Measurements from ENCODE around the gene ZBTB4. TPM values are rescaled to one million over a fixed set of nuclear protein-coding genes. Genes with fewer than 3 reads are reported as not detected.
A peak's percentile ranks its signal among the peaks of the same experiment; 100 is the strongest.

Gene ZBTB4
- total RNA-seq, 6 experiments from 2014 or later, result 62.7 to 75.9 (median 68.6) TPM

DNA sequence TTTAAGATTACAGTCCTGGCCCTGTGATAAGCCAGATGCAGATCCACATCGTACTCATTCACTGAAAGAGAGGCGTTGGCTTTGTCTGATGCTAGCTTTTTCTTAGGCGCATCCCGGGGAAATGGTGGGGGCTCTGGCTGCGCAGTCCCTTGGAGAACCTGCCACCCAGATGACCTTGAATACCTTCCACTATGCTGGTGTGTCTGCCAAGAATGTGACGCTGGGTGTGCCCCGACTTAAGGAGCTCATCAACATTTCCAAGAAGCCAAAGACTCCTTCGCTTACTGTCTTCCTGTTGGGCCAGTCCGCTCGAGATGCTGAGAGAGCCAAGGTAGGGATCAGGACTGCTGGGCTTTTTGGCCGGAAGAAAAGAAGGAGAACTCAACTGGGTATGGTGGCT, 28.7 kb upstream of the ZBTB4 start:
- Mint-ChIP-seq H3K27me3 (ENCODE audit: insufficient read depth) (peaks cover 13% of the 10 kb centered on the region), H3K27ac (no peak overlapping the region), H3K4me3 (no peak overlapping the region), H3K4me1 (ENCODE audit: low read depth) (no peaks in the 10 kb centered on the region), H3K9me3 (no peaks in the 10 kb centered on the region), H3K36me3 (ENCODE audit: low read depth) (peaks cover 42% of the 10 kb centered on the region)
- DNase-seq, result no peak
- TF ChIP-seq, protein P1, sequence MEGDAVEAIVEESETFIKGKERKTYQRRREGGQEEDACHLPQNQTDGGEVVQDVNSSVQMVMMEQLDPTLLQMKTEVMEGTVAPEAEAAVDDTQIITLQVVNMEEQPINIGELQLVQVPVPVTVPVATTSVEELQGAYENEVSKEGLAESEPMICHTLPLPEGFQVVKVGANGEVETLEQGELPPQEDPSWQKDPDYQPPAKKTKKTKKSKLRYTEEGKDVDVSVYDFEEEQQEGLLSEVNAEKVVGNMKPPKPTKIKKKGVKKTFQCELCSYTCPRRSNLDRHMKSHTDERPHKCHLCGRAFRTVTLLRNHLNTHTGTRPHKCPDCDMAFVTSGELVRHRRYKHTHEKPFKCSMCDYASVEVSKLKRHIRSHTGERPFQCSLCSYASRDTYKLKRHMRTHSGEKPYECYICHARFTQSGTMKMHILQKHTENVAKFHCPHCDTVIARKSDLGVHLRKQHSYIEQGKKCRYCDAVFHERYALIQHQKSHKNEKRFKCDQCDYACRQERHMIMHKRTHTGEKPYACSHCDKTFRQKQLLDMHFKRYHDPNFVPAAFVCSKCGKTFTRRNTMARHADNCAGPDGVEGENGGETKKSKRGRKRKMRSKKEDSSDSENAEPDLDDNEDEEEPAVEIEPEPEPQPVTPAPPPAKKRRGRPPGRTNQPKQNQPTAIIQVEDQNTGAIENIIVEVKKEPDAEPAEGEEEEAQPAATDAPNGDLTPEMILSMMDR (IDR thresholded peaks at IDR 0.05), result no peak

GRCh38 chr17:7503521-7503920, 24.1 kb upstream of the ZBTB4 start:
- H3K36me3 Mint-ChIP-seq (ENCODE audit: low read depth), result peaks cover 50% of the 10 kb centered on the region
- TF ChIP-seq, protein P1 (IDR thresholded peaks at IDR 0.05), result no peak
- H3K27me3 Mint-ChIP-seq (ENCODE audit: insufficient read depth), result peaks cover 4% of the 10 kb centered on the region
- no peak overlapping the region for H3K27ac Mint-ChIP-seq
- no peaks in the 10 kb centered on the region for H3K4me1 Mint-ChIP-seq (ENCODE audit: low read depth)
- H3K9me3 Mint-ChIP-seq, result no peaks in the 10 kb centered on the region
- DNase-seq, result no peak
- no peak overlapping the region for H3K4me3 Mint-ChIP-seq

- Mint-ChIP-seq H3K9me3 (no peaks in the 10 kb centered on the region), H3K36me3 (ENCODE audit: low read depth) (peaks cover 45% of the 10 kb centered on the region), H3K27me3 (ENCODE audit: insufficient read depth) (no peaks in the 10 kb centered on the region; the same call in none of the 2 replicates), H3K27ac (no peak overlapping the region), H3K4me3 (no peak overlapping the region), H3K4me1 (ENCODE audit: low read depth) (no peaks in the 10 kb centered on the region)
- TF ChIP-seq, protein P1 (IDR thresholded peaks at IDR 0.05), result peak; percentile 41; the same call in 1 of the 2 replicates
- no peak for DNase-seq
These were observed 23.6 kb upstream of the ZBTB4 start for GRCh38 chr17:7502987-7503386.

DNA sequence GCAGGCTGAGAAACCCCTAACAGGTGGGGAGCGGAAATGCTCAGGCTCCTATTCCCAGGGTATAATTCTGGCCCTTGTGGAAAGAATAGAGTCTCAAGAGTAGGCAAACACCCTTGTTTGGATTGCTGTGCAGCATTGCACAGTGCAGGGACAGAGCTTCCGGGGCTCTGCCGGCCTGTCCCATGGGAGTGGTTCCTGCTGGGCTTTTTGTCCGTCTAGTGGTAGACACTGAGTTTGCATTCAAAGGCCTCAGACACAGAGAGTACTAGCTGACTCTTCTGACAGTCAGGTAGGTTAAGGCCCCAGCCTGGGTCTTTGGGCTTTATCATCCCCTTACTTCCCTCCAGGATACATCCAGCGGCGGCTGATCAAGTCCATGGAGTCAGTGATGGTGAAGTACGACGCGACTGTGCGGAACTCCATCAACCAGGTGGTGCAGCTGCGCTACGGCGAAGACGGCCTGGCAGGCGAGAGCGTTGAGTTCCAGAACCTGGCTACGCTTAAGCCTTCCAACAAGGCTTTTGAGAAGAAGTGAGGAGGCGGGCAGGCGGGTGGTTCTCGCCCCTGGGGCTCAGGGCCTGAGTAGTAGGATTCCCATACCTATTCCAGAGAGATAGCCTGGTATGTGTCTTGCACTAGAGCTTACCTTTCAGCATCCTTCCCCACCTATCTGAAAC, 22.9 kb upstream of the ZBTB4 start:
- DNase-seq, result no peak
- no peak overlapping the region; the same call in 1 of the 2 replicates for H3K27ac Mint-ChIP-seq
- no peaks in the 10 kb centered on the region for H3K9me3 Mint-ChIP-seq
- no peak overlapping the region for H3K4me3 Mint-ChIP-seq
- no peaks in the 10 kb centered on the region for H3K4me1 Mint-ChIP-seq (ENCODE audit: low read depth)
- no peaks in the 10 kb centered on the region; the same call in none of the 2 replicates for H3K27me3 Mint-ChIP-seq (ENCODE audit: insufficient read depth)
- TF ChIP-seq, protein P1 (IDR thresholded peaks at IDR 0.05), result 0 out of 2 replicates have a peak, but pooled peaks have one; percentile 10
- peaks cover 46% of the 10 kb centered on the region for H3K36me3 Mint-ChIP-seq (ENCODE audit: low read depth)

GRCh38 chr17:7501729-7502128, 22.3 kb upstream of the ZBTB4 start:
- H3K27ac Mint-ChIP-seq, result no peak overlapping the region
- H3K9me3 Mint-ChIP-seq, result no peaks in the 10 kb centered on the region
- TF ChIP-seq, protein P1 (IDR thresholded peaks at IDR 0.05), result no peak
- peaks cover 51% of the 10 kb centered on the region for H3K36me3 Mint-ChIP-seq (ENCODE audit: low read depth)
- H3K27me3 Mint-ChIP-seq (ENCODE audit: insufficient read depth), result no peaks in the 10 kb centered on the region; the same call in none of the 2 replicates
- no peak overlapping the region for H3K4me3 Mint-ChIP-seq
- DNase-seq, result no peak
- no peaks in the 10 kb centered on the region for H3K4me1 Mint-ChIP-seq (ENCODE audit: low read depth)

Measured in HFFc6 (cell line).